Vagina (tissue), 2 donors: Measurements from ENCODE around the gene LRG1. TPM values are rescaled to one million over a fixed set of nuclear protein-coding genes. Genes with fewer than 3 reads are reported as not detected.

Experiments used
- DNase-seq, 2 donors: peaks; one replicate each; pipeline ENCODE4 v3.0.0-alpha.2; 2017; ENCODE audit errors: extremely low spot score in 2 of 2
- H3K27ac ChIP-seq: fragments of 200-600 bp; sonication (generic); one replicate; pipeline ENCODE4 v1.5.1; 2019
- H3K27me3 ChIP-seq: fragments of 200-600 bp; sonication (generic); one replicate; pipeline ENCODE4 v1.5.1; 2019
- H3K36me3 ChIP-seq, 2 donors: fragments of 200-600 bp; sonication (generic); one replicate each; pipeline ENCODE4 v1.5.1; 2017 to 2019
- H3K4me1 ChIP-seq: fragments of 200-600 bp; sonication (generic); one replicate; pipeline ENCODE4 v1.5.1; 2019
- H3K4me3 ChIP-seq, 2 donors: fragments of 200-600 bp; sonication (generic); 1 replicate in 1 of 2; 2 replicates in 1 of 2; pipeline ENCODE4 v1.5.1; 2016 to 2019
- H3K9me3 ChIP-seq: fragments of 200-600 bp; sonication (generic); one replicate; pipeline ENCODE4 v1.5.1; 2019
- CTCF ChIP-seq, 3 experiments: fragments of 450-650 bp in 2 of 3; fragments of 200-600 bp in 1 of 3; sonication (generic) in 1 of 3; IDR thresholded peaks; one replicate each; pipeline ENCODE4 v1.5.1; 2017 to 2019; ENCODE audit warnings: antibody characterized with exemption in 3 of 3, mild to moderate bottlenecking in 2 of 3, moderate library complexity in 2 of 3
- POLR2A ChIP-seq, 2 donors: fragments of 450-650 bp; IDR thresholded peaks; one replicate each; pipeline ENCODE4 v1.6.1; 2017; ENCODE audit warnings: antibody characterized with exemption in 2 of 2, mild to moderate bottlenecking in 2 of 2, moderate library complexity in 2 of 2
- POLR2AphosphoS5 ChIP-seq, 2 donors: sonication (generic); formaldehyde crosslinking; IDR thresholded peaks; one replicate each; pipeline ENCODE4 v1.9.0; 2017; ENCODE audit warnings: antibody characterized with exemption in 2 of 2, mild to moderate bottlenecking in 2 of 2, low read depth in 1 of 2; ENCODE audit not compliant: insufficient read depth in 1 of 2
- intact Hi-C: fragments of 100-400 bp; cut with DNase I; formaldehyde crosslinking; loops from one replicate; pipeline ENCODE4 v1.15.1; 2023
- total RNA-seq: library from RNA; depleted of rRNA; stranded (reverse); fragments of >200 nt; gene quantifications from one replicate; pipeline ENCODE4 v1.2.3, GENCODE V29; 2016

Gene LRG1
- total RNA-seq, 1 donor from 2014 or later: 6.9 TPM

GRCh38 chr19:4515732-4516131 lies 24.1 kb downstream of the LRG1 start:
- H3K36me3 ChIP-seq: no peaks in the 10 kb centered on the region
- intact Hi-C loops: no loop called here
- H3K27me3 ChIP-seq: no peaks in the 10 kb centered on the region
- no peak overlapping the region for H3K4me3 ChIP-seq
- H3K27ac ChIP-seq: no peak overlapping the region
- peaks cover 13% of the 10 kb centered on the region for H3K4me1 ChIP-seq
- no peak for TF ChIP-seq CTCF (IDR thresholded peaks at IDR 0.05)
- no peak for TF ChIP-seq POLR2AphosphoS5 (IDR thresholded peaks at IDR 0.05; ENCODE audit: insufficient read depth in 1 of 2, low read depth in 1 of 2)
- no peaks in the 10 kb centered on the region for H3K9me3 ChIP-seq
- no peak for DNase-seq

DNA sequence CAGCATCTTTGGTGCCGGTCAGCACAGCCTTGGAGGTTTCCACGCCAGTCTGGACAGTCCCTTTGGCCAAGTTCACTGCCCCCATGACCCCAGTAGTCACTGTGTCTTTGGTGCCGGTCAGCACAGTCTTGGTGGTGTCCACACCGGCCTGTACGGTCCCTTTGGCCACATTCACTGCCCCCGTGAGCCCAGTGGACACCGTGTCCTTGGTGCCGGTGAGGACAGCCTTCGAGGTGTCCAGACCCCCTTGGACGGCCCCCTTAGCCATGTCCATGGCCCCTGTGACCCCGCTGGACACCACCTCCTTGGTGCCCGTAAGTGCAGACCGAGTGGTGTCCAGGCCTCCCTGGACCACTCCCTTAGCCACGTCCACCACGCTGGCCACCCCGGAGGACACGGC lies 26.6 kb downstream of the LRG1 start:
- no peak for DNase-seq

GRCh38 chr19:4512070-4512469 lies 27.8 kb downstream of the LRG1 start:
- no peak overlapping the region for H3K27ac ChIP-seq
- DNase-seq: no peak
- no peaks in the 10 kb centered on the region for H3K27me3 ChIP-seq
- no peaks in the 10 kb centered on the region for H3K36me3 ChIP-seq
- H3K9me3 ChIP-seq: no peaks in the 10 kb centered on the region
- H3K4me3 ChIP-seq: no peak overlapping the region
- TF ChIP-seq POLR2A (IDR thresholded peaks at IDR 0.05) (no peak), CTCF (IDR thresholded peaks at IDR 0.05) (no peak)
- H3K4me1 ChIP-seq: no peaks in the 10 kb centered on the region
- intact Hi-C loops: no loop called here

More for the DNA sequence above, 26.6 kb downstream of the LRG1 start:
- peaks cover 3% of the 10 kb centered on the region for H3K4me1 ChIP-seq
- no peaks in the 10 kb centered on the region for H3K27me3 ChIP-seq
- no peak overlapping the region for H3K27ac ChIP-seq
- intact Hi-C loops: no loop called here
- no peaks in the 10 kb centered on the region for H3K9me3 ChIP-seq
- H3K36me3 ChIP-seq: no peaks in the 10 kb centered on the region
- H3K4me3 ChIP-seq: no peak overlapping the region
- TF ChIP-seq CTCF (IDR thresholded peaks at IDR 0.05) (no peak), POLR2A (IDR thresholded peaks at IDR 0.05) (no peak), POLR2AphosphoS5 (IDR thresholded peaks at IDR 0.05; ENCODE audit: insufficient read depth in 1 of 2, low read depth in 1 of 2) (no peak)

DNA sequence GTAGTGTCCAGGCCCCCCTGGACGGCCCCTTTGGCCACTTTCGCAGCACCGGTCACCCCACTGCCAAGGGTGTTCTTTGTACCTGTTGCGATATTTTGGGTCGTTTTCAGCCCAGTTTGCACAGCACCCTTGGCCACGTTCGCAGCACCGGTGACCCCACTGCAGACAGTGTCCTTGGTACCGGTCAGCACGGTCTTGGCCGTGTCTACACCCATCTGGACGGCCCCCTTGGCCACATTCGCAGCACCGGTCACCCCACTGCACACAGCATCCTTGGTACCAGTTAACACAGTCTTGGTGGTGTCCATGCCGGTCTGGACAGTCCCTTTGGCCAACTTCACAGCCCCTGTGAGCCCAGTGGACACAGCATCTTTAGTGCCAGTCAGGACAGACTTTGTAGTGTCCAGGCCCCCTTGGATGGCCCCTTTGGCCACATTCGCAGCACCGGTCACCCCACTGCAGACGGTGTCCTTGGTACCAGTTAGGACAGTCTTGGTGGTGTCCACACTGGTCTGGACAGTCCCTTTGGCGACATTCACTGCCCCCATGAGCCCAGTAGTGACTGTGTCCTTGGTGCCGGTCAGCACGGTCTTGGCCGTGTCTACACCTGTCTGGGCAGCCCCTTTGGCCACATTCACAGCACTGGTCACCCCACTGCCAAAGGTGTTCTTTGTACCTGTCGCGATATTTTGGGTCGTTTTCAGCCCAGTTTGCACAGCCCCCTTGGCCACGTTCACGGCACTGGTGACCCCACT lies 28.4 kb downstream of the LRG1 start:
- DNase-seq: no peak
- Histone ChIP-seq H3K4me3 (no peak overlapping the region), H3K27me3 (no peaks in the 10 kb centered on the region), H3K9me3 (no peaks in the 10 kb centered on the region), H3K36me3 (no peaks in the 10 kb centered on the region), H3K27ac (no peak overlapping the region), H3K4me1 (no peaks in the 10 kb centered on the region)
- TF ChIP-seq POLR2A (IDR thresholded peaks at IDR 0.05): no peak
- TF ChIP-seq POLR2AphosphoS5 (IDR thresholded peaks at IDR 0.05; ENCODE audit: insufficient read depth in 1 of 2, low read depth in 1 of 2): no peak
- no peak for TF ChIP-seq CTCF (IDR thresholded peaks at IDR 0.05)
- intact Hi-C loops: no loop called here

DNA sequence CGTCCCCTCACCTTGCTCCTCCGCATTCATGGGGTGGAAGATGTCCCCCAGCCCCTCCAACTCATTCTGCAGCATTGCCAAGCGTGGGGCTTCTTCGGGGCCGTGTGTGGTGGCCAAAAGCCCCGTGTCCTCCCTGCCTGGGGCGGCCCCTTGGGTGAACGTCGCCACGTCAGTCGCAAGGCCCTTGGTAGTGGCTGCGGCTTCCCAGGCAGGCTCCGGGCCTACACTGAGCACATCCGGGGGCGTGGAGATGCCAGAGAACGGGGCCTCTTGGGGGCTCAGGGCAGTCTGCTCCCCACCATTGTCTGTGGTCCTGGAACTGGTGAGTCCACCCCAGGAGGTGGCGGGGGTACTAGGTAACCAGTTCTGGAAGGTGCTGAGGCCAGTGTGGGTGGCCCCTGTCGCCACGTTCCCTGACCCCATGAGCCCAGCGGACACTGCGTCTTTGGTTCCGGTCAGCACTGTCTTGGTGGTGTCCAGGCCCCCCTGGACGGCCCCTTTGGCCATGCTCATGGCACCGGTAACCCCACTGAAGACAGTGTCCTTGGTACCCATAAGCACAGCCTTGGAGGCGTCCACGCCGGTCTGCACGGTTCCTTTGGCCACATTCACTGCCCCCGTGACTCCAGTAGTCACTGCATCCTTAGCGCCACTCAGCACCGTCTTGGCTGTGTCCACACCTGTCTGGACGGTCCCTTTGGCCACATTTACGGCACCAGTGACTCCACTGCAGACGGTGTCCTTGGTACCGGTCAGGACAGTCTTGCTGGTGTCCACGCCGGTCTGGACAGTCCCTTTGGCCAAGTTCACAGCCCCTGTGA lies 29.2 kb downstream of the LRG1 start:
- H3K36me3 ChIP-seq: peaks cover 0 to 4% of the 10 kb centered on the region in 2 donors
- no peak overlapping the region for H3K27ac ChIP-seq
- H3K9me3 ChIP-seq: no peaks in the 10 kb centered on the region
- intact Hi-C loops: no loop called here
- TF ChIP-seq POLR2AphosphoS5 (IDR thresholded peaks at IDR 0.05; ENCODE audit: insufficient read depth in 1 of 2, low read depth in 1 of 2) (no peak), POLR2A (IDR thresholded peaks at IDR 0.05) (no peak), CTCF (IDR thresholded peaks at IDR 0.05) (no peak)
- no peak for DNase-seq
- H3K4me3 ChIP-seq: no peak overlapping the region
- no peaks in the 10 kb centered on the region for H3K27me3 ChIP-seq
- H3K4me1 ChIP-seq: no peaks in the 10 kb centered on the region
